ENCODE data around the gene CBFB.
"Not testable (repeated sequence)": the region's sequence is repeated elsewhere in the genome, so short reads cannot be mapped to it uniquely, and the experiment has no call there.

CBFB gene

DNA sequence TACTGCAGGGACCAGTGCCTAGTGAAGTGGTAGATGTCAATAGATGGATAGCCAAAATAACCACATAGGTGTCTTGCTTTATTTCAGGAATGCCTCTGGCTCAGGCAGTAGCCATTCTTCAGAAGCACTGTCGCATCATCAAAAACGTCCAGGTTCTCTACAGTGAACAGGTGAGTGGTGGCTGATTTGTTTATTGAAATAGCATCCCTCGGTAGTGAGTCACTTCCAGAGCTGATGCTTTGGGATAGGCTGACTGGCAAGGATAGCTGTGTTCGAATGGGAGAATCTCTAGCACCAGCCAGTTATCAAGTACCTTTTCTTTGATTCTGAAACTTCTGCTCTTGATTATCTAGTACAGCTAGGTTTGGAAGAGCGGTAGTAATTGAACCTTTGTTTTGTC, 91.1 kb downstream of the CBFB start:
- in situ Hi-C loops (cut with MboI; ENCODE audit: low sequenced_read_pairs): no loop called here

- in situ Hi-C loops (cut with MboI; ENCODE audit: low sequenced_read_pairs): not testable (repeated sequence)
Observed at GRCh38 chr16:67122799-67123198, 93.8 kb downstream of the CBFB start.

DNA sequence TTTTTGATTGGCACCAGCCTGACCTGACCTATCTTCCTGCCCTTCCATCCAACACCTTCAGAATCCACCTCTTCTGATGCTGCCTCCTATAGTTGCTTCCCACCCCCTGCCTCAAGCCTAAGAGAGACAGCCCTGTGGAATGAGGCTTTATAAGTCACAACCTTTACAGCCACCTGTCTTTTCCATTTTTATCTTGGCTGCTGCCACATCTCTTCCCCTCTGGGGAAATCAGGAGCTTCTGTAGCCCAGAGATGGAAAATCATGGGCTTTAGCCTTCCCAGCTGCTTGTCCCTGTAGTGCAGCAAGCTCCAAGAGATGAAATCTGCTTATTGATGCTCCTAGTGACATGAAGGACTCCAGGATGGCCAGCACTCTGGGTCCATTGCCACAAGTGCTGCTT, 99.5 kb downstream of the CBFB start:
- in situ Hi-C loops (cut with MboI; ENCODE audit: low sequenced_read_pairs): no loop called here

GRCh38 chr16:67128887-67129286, 99.9 kb downstream of the CBFB start:
- in situ Hi-C loops (cut with MboI; ENCODE audit: low sequenced_read_pairs): no loop called here

DNA sequence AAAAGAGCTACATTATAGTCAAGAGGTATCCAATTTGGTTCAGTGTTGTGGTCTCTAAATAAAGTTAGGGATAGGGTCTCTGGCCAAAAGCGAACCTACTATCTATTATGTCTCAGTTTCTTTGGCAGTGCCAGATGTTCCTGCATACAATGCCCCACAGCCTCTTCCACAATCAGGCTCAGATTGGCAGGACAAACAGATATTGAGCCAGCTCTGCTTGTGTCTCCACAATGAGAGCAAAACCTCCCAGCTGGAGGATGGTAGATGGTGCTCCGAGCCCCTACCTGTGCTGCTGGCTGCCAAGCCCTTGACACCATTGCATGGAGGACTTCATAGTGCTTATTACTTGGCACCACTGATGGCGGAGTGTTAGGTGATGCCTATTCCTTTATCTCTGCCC, 100.5 kb downstream of the CBFB start:
- in situ Hi-C loops (cut with MboI; ENCODE audit: low sequenced_read_pairs): no loop called here

DNA sequence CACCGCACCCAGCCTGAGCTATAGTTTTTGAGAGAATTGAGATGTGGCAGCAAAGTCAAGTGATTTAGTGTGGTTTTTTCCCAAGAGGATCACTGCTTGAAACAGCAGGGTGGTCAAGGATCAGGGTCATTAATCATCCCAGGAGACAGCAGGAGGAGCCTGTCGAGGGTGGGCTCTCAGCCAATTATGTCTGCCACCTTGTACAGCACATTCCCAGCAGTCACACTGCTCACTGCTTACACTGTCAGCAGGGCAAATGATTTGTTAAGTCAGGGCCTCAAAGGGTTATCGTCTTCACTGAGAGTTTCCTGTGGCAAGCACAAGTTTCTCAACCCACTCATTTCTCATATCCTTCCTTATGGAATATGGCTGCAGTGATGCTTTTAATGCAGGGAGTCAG, 108.7 kb downstream of the CBFB start:
- in situ Hi-C loops (cut with MboI; ENCODE audit: low sequenced_read_pairs): no loop called here

GRCh38 chr16:67141391-67141790, 112.4 kb downstream of the CBFB start:
- in situ Hi-C loops (cut with MboI; ENCODE audit: low sequenced_read_pairs): no loop called here

GRCh38 chr16:67142342-67142741, 113.4 kb downstream of the CBFB start:
- in situ Hi-C loops (cut with MboI; ENCODE audit: low sequenced_read_pairs): no loop called here

GRCh38 chr16:67144943-67145342, 116.0 kb downstream of the CBFB start:
- in situ Hi-C loops (cut with MboI; ENCODE audit: low sequenced_read_pairs): no loop called here

- in situ Hi-C loops (cut with MboI; ENCODE audit: low sequenced_read_pairs): no loop called here
Observed at GRCh38 chr16:67145746-67146145, 116.8 kb downstream of the CBFB start.

DNA sequence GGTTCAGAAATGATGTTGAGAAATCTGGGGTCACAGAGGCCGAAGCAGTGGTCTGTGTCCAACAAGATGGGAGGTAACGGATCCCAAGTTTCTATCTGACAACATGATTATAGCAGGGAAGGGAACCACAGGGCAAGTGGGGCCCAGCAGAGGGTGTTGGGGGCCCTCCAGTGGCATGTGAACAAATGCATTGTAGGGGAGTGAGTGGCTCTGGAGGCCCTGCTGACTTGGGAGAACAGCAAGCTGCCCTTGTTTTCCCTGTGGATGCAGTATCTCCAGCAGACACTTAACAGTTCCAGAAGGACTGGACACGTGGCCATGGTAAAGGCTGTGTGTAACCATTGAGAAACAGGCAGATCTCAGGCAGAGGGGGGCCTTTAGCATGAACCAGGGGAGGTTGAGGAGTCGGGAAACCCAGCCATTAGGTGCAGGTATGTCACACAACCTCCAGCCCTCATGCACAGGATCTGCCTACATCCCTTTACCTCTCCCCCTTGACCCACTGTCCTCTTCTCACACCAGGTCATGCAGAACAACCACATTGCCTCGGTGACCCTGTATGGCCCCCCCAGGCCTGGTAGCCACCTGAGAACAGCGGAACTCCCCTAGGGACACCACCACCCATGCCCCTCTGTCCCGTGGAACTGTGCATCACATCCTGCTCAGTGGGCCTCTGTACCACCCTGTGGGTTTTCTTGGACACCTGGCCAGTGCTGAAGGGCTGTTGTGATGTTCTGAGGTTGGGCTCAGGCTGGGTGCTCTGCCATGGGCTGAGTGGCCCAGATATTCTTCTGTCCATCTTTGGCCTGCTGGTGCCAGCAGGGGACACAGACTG, 117.8 kb downstream of the CBFB start:
- in situ Hi-C loops (cut with MboI; ENCODE audit: low sequenced_read_pairs): no loop called here

DNA sequence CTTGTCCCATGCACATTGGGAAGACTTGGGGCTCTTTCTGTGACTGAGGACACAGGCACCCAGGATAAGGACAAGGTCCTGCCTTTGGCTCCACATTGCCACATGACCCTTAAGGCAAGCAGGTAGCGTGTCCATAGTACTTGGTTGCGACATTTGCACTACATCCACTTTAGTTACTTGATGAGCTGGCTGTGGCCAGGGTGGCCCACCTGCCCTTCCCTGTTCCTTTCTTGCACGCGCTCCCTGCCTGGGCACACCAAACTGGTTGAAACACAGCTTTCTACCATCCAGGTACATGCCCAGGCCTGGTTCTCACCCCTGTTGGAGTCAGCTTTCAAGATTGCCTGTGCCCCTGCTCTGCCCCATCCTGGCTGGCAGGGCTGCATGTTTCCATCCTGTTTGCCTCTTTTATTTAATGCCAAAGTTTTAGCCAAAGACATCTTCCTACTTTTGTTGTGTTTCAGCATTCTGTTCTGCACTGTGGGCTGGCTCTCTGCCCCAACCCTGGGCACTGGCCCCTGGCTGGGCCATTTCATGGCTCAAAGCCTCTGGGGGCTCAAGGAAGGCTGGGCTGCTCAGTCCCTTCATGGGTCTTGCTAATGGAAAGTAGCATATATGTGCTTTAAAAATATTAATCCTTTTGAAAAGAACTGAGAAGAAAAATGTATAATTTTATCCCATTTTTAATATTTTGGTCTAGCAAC, 118.6 kb downstream of the CBFB start:
- in situ Hi-C loops (cut with MboI; ENCODE audit: low sequenced_read_pairs): no loop called here

DNA sequence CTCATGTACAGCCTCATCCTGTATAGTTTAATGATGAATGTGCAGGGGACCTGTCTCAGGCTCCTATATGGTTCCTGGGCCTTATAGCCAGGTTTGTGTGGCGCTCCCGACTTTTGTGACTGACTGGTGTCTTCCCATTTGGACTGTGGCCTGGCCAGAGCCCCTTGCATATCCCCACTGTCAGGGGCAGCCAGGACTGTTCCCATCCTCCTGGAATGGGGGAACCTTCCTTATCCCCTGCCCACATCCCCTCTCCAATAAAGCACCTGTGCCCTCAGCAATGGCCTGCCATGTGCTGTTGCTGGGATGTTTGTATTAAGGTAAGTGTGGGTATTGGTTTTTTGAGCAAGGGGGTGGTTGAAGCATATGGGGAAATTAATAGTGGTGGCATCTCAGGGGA, 119.3 kb downstream of the CBFB start:
- in situ Hi-C loops (cut with MboI; ENCODE audit: low sequenced_read_pairs): no loop called here

- in situ Hi-C loops (cut with MboI; ENCODE audit: low sequenced_read_pairs): no loop called here
Observed at GRCh38 chr16:67148656-67149275, 119.8 kb downstream of the CBFB start.

DNA sequence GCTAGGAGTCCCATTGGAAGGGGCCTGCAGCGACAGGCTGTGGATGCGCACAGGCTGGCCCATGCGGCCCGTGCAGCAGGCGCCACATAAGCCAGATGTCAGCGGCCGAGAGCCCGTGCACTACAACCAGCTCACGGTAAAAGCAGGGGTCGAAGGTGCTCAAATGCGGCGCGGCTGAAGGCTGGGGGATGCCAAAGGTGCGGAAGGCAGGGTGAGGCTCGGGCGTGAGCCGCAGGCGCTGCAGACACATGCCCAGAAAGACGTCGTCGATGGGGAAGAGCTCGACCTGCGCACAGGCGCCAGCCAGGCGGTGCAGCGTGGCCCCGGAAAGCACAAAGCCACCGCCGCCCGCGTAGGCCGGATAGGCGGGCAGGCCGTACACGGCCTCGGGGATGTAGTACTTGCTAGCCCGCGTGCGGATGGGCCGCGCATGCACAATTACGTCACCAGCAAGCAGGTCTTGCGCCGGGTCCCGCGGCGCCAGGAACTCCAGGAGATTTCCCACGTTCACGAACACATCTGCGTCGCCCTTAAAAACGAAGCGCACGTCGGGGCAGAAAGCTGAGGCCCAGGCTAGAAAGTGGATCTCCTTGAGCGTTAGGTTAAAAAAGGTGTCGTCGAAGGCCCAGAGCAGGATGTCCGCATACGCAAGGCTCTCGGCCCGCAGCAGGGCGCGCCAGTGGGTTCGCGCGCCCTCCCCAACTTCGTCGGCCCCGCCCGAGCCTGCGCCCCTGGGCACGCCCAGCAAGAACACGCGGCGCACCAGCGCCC, 120.5 kb downstream of the CBFB start:
- in situ Hi-C loops (cut with MboI; ENCODE audit: low sequenced_read_pairs): no loop called here

DNA sequence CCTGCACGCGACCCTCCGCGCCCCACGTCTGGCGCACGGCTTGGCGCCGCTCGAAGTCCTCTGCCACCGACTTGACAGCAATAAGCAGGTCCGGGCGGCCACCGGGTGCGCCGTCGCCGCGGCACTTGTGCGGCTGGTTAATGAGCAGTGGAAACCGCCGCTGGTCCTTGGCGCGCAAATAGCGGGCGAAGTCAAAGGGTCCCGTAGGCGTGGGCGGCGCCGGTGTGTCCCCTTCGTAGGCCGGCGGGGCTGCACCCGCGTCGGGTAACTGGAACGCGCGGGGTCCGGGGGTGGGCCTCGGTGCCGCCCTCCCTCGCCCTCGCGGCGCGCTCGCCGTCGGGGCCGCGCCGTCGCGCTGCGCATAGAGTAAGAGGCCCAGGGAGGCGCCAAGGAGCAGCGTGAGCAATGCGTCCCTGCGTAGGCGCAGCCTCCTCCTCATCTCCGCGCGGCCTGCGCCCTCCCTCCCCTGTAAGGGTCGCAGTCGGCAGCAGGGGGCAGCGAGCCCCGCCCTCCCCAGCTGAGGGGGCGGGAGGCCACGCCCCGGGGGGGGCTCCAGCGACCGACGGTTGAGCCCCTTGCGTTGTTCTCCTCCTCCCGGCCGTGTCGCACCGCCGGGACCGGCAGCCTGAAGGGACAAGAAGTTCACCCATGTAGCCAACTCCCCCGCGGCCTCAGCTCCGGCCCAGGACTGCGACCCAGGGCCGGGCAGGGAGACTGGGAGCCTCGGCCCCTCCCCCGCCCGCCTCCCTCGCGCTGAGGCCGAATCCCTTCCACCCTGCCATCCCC, 121.3 kb downstream of the CBFB start:
- in situ Hi-C loops (cut with MboI; ENCODE audit: low sequenced_read_pairs): no loop called here

All from hTERT RPE-1 (cell line).